Stimulated activated CD8-positive, alpha-beta memory T cell treated with anti-CD3 and anti-CD28 coated beads, Interleukin-4, amount 100 ng/mL, for 48 hours (primary cell): ENCODE data around the gene DPYSL4.

Source experiments
- DNase-seq: peaks from one replicate; pipeline ENCODE4 v3.0.0-alpha.2; 2020

DPYSL4 gene

DNA sequence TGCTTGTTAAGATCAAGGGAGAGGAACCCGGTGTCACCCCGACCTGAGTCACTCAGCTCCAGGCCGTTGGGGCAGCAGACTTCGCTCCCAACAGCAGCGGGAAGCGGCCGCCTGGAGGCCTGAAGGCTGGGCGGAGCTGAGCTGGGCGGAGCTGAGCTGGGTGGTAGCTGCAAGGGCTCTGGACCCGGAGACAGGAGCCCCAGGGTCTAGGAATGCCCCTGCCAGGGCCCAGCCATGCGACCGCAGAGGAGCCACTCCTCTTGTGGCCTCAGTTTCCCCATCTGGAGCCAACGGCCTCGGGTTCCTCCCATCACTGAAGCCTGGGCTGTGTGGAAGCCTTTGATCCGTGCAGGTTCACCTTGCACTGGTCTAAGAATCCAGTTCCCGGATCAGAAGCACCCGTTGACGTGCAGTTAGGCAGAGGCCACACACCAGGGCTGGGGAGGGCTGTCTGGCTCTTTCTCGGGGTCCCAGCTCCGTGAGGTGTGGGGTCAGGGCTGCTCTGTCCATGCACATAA, 21.9 kb upstream of the DPYSL4 start:
- no peak for DNase-seq

- DNase-seq = no peak
Observed at GRCh38 chr10:132165416-132165980, 21.2 kb upstream of the DPYSL4 start.

- no peak for DNase-seq
Observed at GRCh38 chr10:132166216-132166950, 20.4 kb upstream of the DPYSL4 start.

- no peak for DNase-seq
Observed at GRCh38 chr10:132167041-132167674, 19.6 kb upstream of the DPYSL4 start.

DNA sequence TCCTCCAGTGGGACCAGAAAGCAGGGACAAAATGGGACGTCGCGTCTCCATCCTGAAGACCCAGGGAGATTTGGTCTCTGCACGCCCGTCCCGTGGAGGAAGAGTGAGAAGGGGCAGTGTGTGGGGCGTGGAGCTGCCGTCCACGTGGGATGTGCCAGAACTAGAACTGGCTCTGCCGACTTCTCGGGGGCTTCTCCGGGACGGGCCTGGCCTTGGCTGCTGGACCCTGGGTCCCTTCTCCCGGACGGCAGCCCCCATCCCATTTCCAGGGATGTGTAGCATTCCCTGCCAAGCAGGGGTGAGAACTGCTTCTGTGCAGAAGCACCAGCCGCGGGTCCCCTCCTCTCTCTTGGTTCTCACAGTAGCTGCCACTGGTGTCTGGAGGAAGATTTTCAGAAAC, 18.8 kb upstream of the DPYSL4 start:
- no peak for DNase-seq

DNA sequence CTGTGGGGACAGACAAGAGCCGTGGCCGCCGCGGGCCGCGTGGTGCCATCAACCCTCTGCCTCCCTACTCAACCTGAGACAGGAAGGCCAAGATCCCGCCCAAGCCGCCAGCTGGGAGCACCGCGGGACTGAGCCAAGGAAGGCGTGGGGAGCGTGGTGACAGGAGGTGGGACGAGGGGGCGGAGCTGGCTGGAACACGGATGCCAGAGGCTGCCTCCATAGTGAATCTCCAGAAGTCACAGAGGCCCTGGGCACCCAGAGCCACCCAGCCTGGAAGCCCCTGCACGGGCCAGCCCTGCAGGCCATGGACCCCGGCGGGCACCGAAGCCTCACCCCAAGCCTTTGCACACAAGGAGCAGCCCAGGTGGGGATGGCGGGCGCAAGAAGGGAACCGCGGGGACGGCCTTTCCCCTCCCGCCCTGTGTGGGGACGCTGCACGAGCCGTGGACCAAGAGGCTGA, 18.1 kb upstream of the DPYSL4 start:
- DNase-seq = no peak

DNA sequence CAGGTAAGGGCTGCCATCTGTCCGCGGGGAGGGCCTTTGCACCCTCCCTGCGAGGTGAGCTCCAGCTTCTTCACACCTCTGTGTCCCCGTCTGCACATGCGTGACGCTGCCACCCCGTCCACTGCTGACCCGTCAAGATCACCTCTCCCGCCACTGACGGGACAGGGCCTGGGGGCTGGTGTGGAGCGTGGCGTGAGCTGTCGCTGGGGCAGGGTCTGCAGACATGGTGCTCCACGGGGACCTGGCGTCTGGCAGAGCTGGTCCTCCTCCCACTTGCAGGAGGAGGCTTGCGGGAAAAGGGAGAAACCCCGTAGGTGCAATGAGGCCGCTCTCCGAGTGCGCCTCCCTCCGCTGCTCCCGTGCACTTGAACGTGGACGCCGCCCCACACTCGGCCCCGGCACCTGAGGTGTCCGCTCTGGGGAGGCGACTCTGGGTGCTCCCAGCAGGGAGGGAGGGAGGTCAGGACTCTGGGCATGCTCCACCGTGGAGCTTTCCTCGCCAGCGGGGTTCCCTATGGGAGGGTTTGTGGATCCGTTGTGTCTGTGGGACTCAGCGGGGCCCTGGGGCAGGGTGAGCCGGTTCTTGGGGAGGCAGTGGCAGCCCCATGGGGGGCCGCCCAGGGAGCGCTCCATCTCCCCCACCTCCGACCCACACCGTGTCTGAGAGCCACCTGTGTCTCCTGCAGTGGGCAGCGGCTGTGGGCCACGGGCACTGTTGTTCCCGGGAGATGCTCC, 17.6 kb upstream of the DPYSL4 start:
- no peak for DNase-seq

- no peak for DNase-seq
Observed at GRCh38 chr10:132169766-132170560, 16.8 kb upstream of the DPYSL4 start.

DNA sequence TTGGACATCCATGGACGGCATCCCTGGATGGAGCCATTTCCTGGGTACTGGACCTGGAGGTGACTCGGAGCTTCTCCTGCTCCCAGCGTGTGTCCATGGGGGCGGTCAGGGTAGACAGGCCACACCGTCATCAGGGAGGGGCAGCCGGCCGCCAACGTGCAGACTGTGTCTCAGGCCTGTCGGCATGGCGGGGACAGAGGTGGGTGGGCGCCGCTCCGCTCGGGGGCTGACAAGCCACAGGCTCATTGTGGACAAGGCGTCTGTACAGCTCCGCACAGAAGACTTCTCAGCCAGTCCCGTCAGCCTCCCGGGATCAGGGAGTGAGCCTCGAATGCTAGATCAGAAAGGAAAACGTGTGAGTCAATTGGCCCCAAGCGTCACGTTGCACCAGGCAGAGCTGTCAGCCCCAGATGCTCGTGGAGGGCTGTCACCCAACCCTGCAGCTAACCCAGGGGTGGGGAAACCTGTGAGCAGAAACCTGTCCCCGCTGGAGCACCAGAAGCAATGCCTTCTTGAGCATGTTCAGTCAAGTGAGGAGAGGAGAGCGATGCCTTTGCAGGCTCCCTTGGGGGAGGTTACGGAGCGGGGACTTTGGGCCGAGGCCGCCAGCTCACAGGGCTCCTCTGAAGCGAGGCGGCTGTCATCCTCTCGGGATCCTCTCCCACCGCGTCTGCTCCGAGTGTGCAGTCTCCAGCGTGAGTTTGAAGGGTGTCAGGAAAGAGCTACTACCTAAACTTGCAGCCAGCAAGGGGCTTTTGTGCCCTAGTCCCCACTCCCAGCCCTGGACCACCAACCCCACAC, 16.0 kb upstream of the DPYSL4 start:
- DNase-seq = no peak

- no peak for DNase-seq
Observed at GRCh38 chr10:132172091-132173066, 14.4 kb upstream of the DPYSL4 start.

DNA sequence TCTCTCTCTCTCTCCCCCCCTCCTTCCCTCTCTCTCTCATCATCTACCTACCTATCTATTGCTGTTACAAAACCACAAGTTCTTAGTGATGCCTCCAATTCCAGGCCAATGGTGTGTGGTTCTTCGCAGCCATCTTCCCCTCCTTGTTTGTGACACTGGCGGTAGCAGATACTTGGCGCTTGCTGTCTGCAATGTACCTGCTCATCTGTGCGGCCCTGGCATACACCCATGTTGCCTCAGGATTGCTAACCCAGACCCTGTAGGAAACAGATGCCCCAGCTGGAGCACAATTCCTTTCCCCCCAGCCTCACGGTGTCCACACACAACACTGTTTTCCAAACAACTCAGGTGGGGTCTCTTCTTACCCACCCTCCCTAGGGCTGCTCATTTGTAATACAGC, 13.6 kb upstream of the DPYSL4 start:
- no peak for DNase-seq

DNA sequence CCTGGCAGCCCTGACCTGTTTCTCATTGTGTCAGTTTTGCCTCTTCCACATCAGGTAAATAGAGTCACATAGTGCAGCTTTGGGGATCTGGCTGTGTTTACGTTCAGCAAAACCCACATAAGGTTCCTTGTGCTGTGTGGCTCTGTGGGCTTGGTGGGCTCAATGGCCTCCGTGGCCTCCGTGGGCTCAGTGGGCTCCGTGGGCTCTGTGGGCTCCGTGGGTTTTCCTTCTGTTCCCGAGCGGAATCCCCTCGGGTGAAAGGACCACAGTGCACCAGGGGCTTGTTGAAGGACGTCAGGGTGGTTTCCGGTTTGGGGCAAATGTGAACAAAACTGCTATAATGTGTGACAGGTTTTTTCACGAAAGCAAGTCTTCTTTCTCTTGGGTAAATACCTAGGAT, 12.5 kb upstream of the DPYSL4 start:
- DNase-seq = no peak

GRCh38 chr10:132175408-132175807, 11.3 kb upstream of the DPYSL4 start:
- DNase-seq = no peak

DNA sequence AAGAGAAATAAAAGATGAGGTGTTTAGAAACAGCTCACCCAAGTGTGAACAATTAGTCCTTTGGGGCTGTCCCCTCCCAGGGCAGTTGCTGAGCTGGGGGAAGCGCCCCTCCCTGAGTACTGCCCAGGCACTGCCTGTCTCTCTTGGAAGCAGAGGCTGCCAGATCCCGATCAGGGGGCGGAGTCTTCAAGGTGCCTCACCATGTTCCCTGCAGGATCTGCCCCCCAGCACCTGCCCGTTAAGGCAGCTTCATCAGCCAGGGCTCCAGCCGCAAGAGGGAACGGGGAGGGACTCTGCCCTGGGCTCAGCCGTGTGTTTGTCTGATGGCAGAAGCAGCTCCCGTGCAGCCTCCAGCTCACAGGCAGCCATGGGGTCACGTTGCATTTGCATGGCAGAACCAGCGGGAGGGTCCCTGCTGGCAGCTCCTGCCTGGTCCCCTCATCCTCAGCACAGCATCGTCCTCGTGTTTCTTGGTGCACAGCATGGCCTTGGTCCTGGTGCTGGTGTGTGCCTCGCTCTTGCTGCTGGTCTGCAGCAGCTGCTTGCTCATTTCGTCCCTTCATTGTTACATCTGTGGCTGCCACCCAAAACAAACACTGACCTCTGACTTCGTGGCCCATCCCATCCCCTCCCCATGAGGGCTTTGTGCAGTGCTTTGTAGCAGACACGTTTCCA, 10.7 kb upstream of the DPYSL4 start:
- DNase-seq = no peak

DNA sequence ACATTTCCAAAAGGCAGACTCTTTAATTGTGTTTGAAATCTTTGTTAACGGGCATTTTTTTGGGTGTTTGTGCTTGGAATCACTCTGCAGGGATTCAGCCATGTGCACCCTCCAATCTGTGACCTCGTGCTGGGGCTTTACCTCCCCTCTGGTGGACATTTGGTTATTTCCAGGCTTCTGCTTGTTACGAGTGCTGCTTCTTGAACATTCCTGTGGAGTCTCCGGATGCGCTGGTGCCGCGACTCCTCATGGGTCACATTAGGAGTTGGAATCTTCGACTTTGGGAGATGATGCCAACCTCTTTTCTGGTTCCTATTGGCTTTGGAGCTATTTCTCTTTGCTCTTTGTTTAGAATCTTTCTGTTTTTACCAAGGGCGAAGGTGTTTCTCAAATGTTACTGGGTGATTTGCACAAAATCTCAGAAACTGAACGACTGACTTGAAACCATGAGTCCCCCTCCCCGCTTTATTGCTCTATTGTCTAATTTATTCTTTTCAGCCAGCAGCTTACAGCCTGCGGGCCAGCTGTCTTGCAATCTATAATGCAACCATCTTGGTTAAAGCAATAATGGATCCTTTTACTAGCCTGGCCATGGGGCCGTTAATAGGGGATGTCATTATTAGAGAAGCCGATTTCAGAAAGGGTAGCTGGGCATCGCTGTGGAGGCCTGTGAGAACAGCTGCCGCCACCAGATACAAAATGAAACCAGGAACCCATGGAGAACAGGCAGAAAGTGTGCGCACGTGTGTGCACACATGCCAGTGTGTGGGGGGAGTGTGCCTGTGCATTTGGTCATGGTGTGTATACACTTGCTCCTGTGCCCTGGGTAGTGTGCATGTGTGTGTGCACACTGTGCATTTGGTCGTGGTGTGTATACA, 9.9 kb upstream of the DPYSL4 start:
- DNase-seq = no peak

DNA sequence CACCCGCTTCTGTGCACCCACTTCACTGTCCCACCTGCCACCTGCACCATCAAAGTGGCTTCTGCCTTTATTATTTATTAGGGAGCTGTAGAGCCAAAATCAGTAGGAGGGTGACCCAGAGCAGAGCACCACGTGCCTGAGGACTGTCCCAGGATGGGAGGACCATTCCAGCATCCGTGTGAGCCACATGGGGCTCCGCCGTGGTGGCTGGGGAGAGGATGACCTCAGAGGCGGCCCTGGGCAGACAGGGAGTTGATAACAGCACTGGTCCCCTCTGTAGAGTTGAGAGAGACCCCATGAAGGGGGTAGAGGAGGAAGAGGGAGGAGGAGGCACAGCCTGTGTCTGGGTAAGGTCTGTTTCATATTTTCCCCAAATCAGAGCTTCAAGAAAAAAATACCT, 8.7 kb upstream of the DPYSL4 start:
- DNase-seq = no peak

GRCh38 chr10:132178672-132179545, 7.8 kb upstream of the DPYSL4 start:
- DNase-seq = no peak
